NB4 (cell line): Measurements from ENCODE around the gene ANTKMT.

ENCODE experiments used
- CTCF ChIP-seq: IDR thresholded peaks from one replicate; pipeline ENCODE4 v1.5.1; 2012; ENCODE audit warnings: low read depth, low read length
- MAX ChIP-seq: IDR thresholded peaks from 2 replicates; pipeline ENCODE4 v1.6.1; 2011; ENCODE audit warnings: low read depth, low read length
- POLR2A ChIP-seq: IDR thresholded peaks from 2 replicates; pipeline ENCODE4 v1.6.1; 2011; ENCODE audit warnings: mild to moderate bottlenecking; ENCODE audit not compliant: insufficient read length; ENCODE audit errors: extremely low read depth

- TF ChIP-seq CTCF (no peak), POLR2A (peak; percentile 2), MAX (no peak)
These were observed 31.6 kb upstream of the ANTKMT start for GRCh38 chr16:689175-689897.
